Measurements from ENCODE around the gene AMOT.

AMOT gene

DNA sequence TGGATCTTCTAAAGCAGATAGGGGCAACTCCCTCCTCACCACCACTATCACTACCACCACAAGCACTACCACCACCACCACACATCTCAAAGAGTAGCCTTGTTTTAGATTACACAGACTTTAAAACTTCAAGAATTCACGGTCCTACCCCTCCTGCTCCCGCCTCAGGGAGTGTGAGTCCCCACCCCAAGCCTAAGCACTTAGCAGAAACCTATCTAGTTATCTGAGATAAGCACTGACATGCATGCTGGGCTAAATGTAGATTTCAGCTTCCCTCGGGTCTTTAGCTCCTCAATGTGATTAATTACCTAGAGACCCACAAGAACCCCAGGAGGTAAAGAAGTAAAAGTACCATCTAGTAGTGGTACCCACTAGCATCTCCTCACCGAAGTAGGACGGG is 775 bp downstream of the AMOT start:
- DNase-seq: no peak

DNA sequence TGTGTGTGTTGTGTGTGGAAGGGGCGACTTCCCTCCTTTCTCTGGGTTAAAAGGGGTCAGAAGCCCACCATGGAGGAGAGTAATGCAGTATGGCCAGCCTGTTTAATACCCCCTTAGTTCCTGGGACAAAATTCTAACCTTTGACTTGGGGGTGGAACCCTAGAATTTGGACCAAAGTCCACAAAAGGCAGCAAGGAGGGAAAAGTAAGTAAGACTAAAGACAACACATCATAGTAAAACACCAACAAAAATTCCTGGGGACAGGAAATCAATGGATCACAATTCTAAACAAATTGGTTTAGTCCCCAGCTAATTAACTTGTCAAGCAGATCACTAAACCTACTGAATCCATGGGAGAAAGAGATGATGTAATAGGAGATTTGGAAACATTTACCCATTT is 3.1 kb downstream of the AMOT start:
- DNase-seq: no peak

DNA sequence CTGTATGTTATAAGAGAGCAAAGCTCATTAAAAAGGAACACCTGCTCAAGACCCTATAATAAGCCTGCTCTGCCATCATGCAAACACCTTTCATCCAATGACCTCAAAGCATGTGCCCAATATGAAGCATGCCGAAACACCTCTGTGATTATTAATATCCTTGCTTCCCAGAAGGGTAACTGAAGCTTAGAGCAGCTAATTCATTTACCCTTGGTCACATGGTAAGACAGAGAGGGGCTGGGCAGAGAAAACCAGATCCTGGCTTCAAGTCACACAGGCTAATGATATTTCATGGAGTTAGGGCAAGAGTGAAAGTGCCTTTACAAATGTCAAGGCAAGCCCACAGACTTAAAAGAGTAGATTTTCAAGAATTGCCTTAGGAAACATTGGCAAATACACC is 5.6 kb downstream of the AMOT start:
- no peak for DNase-seq

DNA sequence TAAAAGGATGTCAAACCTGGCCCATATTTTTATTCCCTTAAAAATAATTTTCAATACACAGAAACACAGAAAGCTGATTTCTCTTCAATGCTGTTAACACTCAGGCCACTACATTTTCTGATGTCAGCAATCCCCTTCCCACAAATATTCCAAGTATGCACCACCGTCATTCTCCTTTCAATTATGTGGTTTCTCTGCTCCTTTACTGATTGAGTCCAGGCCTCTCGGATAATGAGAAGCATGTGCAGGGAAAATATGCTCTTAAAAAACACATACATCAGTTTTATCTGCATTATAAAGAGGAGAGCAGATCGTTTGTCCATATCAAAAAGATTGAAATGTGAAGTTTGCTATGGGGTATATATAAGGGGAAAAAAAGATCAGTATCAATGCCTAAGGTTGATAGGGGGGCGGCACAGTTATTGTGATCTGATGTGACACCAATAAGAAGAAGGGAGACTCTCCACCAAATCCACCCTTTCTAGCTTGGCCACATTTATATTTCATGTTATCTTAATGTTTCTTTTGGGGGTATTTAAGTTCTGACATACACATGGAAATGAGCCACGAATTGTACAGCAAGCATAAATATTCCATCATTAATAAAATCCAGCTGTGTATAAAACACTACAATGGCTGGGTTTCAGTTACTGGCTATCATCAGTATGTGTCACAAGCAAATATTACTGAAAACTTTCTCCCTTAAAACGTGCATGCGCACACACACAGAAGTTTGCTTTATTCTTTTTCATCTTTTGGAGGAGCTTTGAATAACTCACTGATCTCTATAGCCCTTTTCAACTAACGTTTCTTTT is 6.4 kb downstream of the AMOT start:
- DNase-seq: no peak

DNA sequence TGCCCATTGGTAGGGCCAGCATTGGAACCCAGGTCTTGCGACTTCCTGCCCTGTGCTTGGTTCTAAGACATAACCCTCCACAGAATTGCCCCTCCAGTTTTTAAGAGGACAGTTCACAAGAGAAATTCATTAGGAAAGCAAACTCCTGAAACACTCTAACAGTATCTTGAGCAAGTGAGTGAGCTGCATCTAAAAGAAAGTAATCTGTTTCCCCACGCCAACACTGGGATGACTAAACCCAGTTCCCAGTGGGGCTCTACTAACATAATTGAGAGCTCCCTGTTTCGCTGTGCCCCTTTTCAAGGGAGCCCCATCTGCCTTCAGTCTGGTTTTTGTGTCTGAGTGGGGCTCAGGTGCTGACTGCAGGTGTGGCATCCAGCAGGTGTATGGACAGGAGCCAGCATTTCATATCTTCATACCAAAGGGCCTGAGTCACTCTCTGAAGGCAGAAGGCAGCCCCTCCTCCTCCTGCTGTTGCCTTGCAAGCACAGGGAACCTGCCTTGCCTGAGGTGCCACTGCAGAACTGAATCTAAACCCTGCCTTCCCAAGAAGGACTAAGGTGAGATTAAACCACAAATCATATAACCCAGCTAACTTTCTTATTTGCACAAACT is 8.0 kb downstream of the AMOT start:
- DNase-seq: no peak

DNA sequence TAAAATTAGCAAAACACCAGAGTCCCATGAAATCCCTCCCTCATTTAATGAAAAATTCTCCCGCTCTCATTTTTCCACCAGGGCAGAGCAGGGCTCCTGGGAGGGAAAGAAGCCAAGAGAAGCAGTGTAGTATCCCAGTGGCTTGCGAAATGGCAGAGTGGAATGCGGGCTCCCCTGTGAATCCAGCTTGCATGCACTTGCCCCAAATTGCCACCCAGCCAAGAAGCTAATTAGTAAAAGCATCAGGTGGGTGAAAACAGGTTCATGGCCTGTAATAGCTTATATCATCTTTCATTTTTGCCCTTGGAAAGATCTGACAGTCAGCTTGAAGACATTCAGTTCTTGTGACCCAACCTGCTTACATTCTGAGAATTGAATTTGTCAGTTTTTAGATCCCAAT is 10.1 kb downstream of the AMOT start:
- DNase-seq: no peak

DNA sequence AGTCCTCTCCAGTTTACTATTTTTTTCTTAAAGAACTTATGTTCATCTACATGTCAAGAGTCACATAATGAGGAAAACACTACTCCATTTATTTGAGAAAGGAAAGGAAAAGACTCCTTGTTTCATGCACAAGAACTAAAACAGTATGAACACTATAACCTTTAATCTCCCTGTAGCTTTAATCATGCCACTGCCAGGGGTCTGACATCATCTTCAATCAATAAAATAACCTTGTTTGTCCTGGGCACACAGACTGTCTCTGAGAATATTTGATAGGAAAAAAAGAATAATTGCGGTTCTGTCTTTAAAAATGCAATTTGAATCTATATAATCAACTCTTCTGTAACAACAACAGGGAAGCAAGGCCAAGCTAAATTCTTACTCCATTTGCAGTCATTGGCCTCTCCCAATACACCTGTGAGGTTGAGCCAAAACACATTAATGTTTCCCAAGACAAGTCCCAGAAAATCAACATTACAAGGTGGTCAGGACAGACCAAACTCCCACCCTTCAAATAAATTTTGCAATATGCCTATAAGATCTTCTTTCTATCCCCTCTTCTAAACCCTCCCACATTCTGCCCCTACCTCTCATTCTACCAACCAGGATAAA is 13.2 kb downstream of the AMOT start:
- DNase-seq: no peak

DNA sequence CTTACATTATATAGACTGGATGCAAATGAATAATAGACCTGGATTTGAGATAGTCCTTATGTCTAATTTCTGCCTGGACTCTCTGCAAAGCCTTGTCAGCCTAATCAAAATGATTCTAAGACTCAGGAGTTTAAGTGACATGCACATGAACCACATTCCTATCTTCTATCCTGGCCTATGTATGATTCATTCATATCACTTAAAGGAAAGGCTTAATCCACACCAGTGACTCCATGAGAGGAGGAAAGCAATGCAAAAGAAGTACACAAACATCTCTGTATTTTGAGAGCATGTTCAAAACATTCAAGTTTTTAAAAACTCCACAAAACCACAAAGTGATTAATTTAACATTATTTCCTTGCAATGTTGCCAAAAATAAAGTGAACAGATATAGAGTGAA is 14.6 kb downstream of the AMOT start:
- no peak for DNase-seq

DNA sequence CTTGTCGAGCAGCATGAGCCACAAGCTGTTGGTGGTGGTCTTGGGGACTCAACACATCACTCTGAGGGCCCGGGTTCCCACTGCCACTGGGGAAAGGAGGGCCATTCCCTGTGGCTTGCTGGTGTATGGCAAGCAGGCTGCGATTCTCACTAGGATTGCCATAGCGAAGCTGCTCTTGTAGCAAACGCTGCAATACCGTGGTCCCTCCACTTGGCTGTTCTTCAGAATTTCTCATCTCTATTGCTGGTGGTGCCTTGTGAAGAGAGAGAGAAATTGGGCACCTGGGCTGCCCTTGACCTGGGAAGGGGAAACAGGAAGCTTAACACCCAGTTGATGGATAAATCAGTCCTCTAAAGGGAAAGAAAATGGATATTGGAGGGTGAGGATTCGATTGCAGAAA is 17.7 kb downstream of the AMOT start:
- no peak for DNase-seq

DNA sequence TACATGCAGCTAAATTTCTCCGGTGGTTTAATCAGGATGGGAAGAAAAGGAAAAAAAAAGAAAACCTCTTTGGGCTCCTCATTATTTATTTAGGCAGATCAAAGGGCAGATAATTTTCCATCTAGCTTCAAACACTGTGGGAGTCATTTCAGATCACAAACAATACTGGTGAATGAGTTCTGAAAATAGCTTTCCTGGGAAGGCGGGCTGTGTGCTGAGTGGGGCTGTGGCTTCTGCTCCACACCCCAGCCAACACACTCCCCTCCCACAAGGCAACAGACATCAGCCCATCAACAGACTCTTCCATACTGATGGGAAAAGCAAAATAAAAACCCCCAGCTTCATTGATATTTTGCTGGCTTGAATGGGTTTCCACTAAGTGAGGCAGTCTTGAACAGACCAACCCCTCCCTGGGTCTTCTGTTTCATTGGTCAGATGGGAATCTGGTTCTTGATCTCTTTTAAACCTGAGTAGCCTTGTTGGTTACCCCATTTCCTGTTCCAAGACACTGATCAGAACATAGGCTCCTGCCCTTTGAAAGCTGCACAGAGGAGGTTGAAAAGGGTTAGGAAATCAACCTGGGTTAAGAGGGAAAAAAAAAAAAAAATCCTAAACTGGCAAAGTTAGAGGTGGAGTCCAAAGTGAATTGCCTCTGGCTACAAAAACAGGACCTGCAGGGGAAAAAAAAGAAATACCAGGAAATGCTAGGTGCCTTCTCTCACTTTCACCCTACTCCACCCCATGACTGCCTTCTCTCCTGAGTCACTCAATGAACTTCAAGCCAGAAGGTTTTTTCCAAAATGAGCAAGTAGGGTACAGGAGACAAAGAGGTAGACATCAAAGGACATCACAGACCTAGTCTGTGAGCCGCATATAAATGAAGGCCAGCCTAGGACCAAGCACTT is 20.0 kb downstream of the AMOT start:
- no peak for DNase-seq

DNA sequence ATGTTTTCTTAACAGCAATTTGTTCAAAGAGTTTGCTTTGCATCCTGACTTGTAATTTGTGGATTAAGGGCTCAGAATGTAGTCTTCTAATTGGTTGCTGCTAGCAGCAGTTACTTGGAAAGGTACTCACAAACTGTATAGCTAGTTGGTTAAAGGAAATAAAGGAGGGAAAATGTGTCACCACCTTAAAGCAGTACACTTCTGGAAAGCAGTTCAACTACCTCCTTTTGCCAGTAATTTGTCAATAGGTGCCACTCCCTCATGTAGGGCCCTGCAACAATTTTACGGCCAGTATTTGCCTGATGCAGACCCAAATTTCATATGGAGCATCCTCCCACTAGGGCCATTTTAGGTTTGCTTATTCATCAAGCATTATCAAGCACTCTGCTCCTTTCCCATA is 20.8 kb downstream of the AMOT start:
- DNase-seq: no peak

DNA sequence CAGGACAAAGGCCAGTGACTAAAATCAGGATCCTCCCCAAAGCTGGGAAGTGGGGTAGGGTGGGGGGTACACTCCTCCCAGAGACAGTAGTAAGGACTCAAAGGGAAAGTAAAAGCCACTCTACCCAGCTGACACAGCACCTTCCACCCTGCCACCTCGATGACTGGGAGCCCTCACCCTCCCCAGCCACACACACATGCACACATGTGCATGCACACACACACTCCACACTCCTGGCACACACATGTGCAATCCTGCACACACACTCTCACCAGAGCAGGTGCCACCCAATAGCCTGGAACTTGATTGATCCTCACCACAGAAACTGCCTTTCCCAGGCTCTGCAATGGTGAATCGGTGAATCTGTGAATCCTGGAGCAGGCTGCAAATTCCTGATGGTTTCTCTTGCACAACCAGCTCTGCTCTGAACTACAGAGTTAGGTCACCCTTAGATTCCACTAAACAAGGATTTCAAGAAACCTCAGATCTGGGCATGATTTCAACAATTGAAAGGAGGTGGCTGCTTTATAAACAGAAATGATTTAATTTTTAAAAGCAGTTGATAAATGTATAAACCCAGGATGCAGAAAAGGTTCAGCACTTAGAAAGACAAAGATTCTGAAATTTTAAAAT is 21.5 kb downstream of the AMOT start:
- no peak for DNase-seq

DNA sequence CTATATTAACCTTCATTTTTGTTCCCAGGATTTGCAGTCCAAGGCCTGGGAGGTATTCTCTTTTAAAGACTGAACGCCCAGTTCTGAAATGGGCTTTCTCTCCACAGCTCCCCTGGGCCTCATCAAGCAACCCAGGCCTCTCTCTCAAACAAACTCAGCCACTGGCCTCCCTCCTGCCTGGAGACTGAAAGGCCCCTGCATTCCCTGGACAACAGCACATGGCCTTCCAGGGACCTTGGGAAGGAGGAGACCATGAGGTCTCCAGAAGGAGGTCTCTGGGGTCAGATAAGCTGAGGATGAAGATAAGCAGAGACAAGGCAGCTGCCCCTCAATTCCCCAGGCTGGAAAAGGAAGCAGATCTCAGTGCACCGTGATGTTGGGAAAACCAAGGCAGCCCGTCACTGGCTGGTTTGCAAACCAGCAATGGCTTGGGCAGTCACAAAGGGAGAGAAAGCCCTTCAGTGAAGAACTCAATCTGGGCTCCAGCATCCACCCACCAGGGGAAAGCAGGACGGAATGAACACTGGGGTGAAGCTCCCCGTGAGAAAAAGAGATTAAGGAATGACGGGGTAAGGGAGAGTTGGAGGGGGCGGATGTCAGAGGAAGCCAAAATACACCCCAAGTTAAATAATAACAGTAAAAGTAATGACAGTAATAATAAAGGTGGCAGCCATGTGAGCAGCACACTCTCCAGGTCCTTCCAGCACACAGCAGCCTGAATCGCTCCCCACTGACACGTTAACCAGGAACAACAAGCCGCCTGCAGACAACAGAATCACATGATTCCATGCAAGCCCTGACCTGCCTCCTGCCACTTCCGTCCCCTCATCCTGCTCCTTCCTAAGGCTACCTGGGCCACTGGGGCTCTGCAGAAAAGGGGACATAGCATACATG is 22.3 kb downstream of the AMOT start:
- DNase-seq: no peak

DNA sequence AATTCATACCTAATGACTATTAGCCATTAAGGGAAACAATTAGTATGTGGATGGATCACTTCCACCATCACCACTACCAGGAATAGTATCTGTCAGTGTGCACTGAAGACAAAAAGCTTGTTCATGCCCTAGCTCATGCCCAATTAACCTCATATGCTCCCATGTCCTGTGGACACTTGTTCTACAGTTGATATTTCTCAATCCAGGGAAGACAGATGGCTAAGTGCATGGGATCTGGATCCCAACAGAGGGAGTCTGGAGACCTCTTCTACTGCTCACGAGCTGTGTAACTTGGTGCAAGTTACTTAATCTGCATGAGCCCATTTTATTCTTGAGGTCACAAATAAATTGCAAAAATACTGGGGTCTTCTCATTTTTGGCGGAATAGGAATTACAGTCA is 23.7 kb downstream of the AMOT start:
- DNase-seq: no peak

DNA sequence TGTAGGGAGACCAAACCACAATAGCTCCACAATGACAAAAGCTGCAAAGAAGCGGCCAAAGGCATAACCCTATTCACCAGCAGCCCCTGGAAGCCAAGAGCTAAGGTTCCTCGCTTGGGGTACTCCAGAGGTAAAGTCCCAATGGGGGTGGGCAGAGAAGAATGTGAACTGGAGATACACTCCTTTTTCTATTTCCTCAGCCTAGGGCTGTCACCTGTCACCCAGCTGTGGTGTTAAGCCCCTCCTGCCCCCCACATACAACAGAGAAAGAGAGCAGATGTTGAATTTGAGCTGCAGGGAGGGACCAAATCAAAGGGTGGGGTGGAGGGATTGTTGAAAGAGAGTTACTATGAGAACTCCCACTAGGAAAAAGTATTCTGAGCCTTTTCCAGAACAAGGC is 26.1 kb downstream of the AMOT start:
- DNase-seq: no peak

DNA sequence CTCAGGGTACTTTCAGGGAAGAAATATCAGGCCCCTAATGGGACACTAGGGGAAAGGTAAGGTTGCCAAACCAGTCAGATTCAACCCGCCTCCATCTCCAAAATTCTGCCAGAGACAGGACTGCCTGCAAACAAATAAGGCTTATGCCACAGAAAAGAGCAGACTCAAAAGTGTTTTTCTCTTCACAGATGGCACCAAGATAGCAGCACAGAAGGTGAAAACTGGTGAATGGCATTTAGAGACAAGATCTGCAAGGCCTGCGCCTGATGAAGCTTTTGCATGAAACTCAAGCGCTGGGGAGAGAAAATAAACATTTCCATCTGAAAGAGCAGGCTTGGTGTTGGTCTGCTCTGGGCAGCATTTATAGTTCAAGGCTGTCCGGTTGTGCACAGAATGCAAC is 27.9 kb downstream of the AMOT start:
- DNase-seq: no peak

DNA sequence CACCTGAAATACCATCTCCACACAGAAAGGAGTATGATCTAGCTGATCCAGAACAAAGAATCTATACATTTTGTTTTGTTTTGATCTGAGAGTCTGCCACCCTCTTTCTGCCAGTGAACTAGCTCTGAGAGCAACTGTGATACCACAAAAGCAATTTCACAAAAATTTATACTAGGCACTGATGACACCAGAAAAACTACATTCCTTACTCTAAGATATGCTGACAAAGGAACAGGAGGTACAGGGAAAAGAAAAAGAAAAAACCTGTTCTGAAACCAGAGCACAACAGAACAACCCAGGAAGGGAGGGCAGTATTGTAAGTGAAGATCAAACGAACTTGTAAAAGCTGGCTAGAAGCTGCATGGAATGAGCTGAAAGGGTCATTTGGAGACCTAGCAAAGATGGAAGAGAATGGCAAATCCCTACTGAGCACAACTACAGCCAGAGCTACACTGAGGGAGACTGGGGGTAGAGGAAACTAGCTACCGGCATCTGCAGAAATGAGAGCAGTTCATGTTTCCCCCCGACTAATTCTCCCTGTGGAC is 31.9 kb downstream of the AMOT start:
- no peak for DNase-seq

DNA sequence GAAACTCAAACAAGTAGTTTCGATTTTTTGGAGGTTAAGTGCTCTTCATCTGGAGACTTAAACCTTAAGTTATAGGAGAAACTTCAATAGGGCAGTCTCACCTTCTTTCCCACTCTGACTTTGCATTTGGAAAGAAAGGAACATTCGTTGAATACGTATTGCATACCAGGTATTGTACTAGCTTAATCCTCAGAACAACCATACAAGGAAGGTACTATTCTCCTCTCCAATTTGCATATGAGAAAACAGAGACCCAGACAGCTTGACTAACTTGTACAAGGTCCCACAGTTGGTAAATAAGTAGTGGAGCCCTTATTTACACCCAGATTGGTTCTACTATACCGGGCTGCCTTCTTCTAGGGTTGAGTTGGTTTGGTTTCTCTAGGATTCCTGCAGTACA is 32.6 kb downstream of the AMOT start:
- no peak for DNase-seq

DNA sequence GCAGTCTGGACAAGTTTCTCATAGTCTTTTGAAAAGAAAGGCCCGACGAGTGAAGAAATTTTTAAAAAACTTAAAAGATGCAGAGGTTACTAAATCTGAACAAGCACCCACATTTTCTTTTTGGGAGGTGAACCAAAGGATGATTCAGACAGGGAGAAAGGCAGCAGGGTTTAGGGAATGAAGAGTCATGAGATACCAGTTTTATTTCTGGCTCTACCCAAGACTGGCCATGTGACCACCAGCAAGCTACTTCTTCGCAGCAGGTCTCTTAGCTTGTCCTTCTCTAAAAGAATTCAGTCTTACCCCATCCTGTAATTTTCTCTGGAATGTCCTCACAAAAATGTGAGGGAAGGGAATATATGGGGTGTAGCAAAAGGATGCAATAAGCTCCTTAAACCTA is 37.6 kb downstream of the AMOT start:
- no peak for DNase-seq

DNA sequence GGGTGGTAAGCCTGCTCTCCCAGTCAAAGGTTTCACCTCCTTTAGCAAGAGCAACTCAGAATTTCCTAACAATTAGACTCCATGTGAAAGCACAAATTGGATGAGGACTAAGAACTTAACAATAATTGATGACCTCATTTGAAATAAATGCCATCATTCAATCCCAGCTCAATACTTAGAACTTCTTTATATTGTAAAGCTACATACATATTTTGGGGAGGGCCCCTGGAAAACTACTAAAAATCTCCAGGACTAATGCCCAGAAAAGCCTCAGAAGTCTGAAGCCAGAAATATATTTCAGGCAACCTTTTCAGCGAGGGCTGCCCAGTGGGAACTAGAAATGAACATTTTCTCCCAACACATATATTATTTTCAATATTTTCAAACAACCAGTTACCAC is 38.1 kb downstream of the AMOT start:
- no peak for DNase-seq

DNA sequence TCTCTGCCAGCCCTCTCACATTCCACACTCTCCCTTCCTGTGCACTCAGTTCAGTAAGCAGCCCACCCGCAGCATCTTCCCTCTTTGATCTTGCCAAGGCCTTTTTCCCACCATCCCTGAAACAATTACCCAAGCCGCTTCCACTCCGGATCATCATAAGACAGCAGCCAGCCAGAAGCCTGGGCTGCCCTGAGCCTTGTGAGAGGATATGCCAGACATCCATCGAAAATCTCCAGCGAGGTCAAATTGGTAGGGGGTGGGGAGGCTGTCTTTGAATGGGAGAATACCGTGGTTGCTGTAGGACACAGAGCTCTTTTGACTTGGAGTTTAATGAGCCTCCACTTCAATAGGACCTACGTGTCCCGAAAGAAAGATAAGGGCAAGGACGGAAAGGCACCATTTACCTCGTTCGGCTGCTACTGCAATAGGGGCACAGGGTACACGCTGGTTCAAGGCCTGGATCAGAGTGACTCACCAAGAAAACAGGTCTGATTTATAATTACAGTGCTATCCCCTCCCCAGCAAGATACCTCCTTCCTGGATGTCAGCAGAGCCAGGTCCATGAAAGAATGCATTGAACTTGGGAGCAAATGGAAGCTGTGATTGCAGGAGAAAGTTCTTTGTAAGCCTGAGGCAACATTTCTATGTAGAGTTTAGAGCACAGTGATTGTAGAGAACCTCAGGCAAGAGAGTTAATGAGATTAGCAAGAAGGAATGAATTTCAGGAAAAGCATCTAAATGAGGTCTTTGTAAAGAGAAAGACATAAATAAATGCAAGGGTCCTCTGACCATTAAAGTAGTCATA is 39.5 kb downstream of the AMOT start:
- DNase-seq: no peak
